Right lobe of liver (tissue), 4 donors: Measurements from ENCODE around the gene EDDM3A.

Source experiments
- CTCF ChIP-seq, 4 donors: fragments of 200-600 bp in 3 of 4; fragments of 450-650 bp in 1 of 4; IDR thresholded peaks; one replicate each; pipeline versions ENCODE4 v1.5.1 to v1.8.0; 2016 to 2022; ENCODE audit warnings: antibody characterized with exemption in 4 of 4, mild to moderate bottlenecking in 2 of 4
- POLR2A ChIP-seq: fragments of 450-650 bp; IDR thresholded peaks from one replicate; pipeline ENCODE4 v1.6.1; 2017; ENCODE audit warnings: antibody characterized with exemption, mild to moderate bottlenecking
- donor health status: DM: no; HTN: no; CAD: no.
- donor health status: DM: no; HTN: no; CAD: no.
- donor health status: DM: no; HTN: yes; CAD: no.

GRCh38 chr14:20733684-20734429 lies 11.8 kb upstream of the EDDM3A start:
- TF ChIP-seq POLR2A, result no peak
- no peak for TF ChIP-seq CTCF (IDR thresholded peaks at IDR 0.05)
